CD14-positive monocyte (primary cell): Measurements from ENCODE around the gene MADD. TPM values are rescaled to one million over a fixed set of nuclear protein-coding genes. Genes with fewer than 3 reads are reported as not detected.

Experiments used
- DNase-seq, 3 donors: peaks; one replicate each; pipeline ENCODE4 v3.0.0-alpha.2; 2011 to 2022
- H2AFZ ChIP-seq: 2 replicates; pipeline ENCODE4 v1.6.0; 2012; ENCODE audit warnings: mild to moderate bottlenecking, low read depth, low read length, inconsistent platforms; ENCODE audit not compliant: insufficient read depth, poor library complexity, severe bottlenecking
- H3K27ac ChIP-seq, 2 donors: 1 replicate in 1 of 2; 2 replicates in 1 of 2; pipeline ENCODE4 v1.5.1; 2012 to 2013; ENCODE audit warnings: low read length in 2 of 2, control low read depth in 1 of 2, inconsistent platforms in 1 of 2, low read depth in 1 of 2, mild to moderate bottlenecking in 1 of 2
- H3K27me3 ChIP-seq, 2 donors: one replicate each; pipeline versions ENCODE4 v1.6.0 to v1.6.1; 2011 to 2013; ENCODE audit warnings: low read length in 2 of 2; ENCODE audit not compliant: control insufficient read depth in 2 of 2, insufficient read depth in 2 of 2
- H3K36me3 ChIP-seq, 2 donors: replicated peaks in 1 of 2; 1 replicate in 1 of 2; 2 replicates in 1 of 2; pipeline versions ENCODE4 v1.5.1 to v1.6.1; 2012 to 2013; ENCODE audit warnings: low read length in 2 of 2, control low read depth in 1 of 2, inconsistent platforms in 1 of 2, mild to moderate bottlenecking in 1 of 2; ENCODE audit not compliant: insufficient read depth in 2 of 2, control insufficient read depth in 1 of 2
- H3K4me1 ChIP-seq, 2 donors: 1 replicate in 1 of 2; 2 replicates in 1 of 2; pipeline versions ENCODE4 v1.5.1 to v1.6.1; 2012 to 2013; ENCODE audit warnings: low read length in 2 of 2, control low read depth in 1 of 2, inconsistent platforms in 1 of 2, mild to moderate bottlenecking in 1 of 2, moderate library complexity in 1 of 2; ENCODE audit not compliant: insufficient read depth in 2 of 2, control insufficient read depth in 1 of 2
- H3K4me2 ChIP-seq: replicated peaks from 2 replicates; pipeline ENCODE3; 2012; ENCODE audit warnings: low read length, moderate library complexity, mild to moderate bottlenecking; ENCODE audit not compliant: poor library complexity, severe bottlenecking; ENCODE audit errors: extremely low read depth
- H3K4me3 ChIP-seq, 3 experiments: fragments of 200-600 bp in 1 of 3; sonication (generic) in 1 of 3; replicated peaks in 1 of 3; 1 replicate in 2 of 3; 2 replicates in 1 of 3; pipeline ENCODE4 v1.5.1; 2011 to 2013; ENCODE audit warnings: low read length in 3 of 3, mild to moderate bottlenecking in 3 of 3, control low read depth in 2 of 3, low read depth in 2 of 3, inconsistent platforms in 1 of 3, moderate library complexity in 1 of 3
- H3K79me2 ChIP-seq: 2 replicates; pipeline ENCODE4 v1.6.0; 2012; ENCODE audit warnings: mild to moderate bottlenecking, control low read depth, inconsistent platforms, low read length, moderate library complexity; ENCODE audit not compliant: insufficient read depth
- H3K9ac ChIP-seq: 2 replicates; pipeline ENCODE4 v1.6.0; 2017; ENCODE audit warnings: low read length, mild to moderate bottlenecking; ENCODE audit not compliant: insufficient read depth, poor library complexity, severe bottlenecking
- H3K9me3 ChIP-seq, 2 donors: replicated peaks in 1 of 2; 1 replicate in 1 of 2; 2 replicates in 1 of 2; pipeline versions ENCODE4 v1.5.1 to v1.6.1; 2012 to 2013; ENCODE audit warnings: low read length in 2 of 2, control low read depth in 1 of 2; ENCODE audit not compliant: control insufficient read depth in 1 of 2, insufficient read depth in 1 of 2
- H4K20me1 ChIP-seq: 2 replicates; pipeline ENCODE4 v1.6.0; 2012; ENCODE audit warnings: mild to moderate bottlenecking, low read length, control low read depth, moderate library complexity; ENCODE audit not compliant: insufficient read depth
- H3K27ac Mint-ChIP-seq, 7 donors: one replicate each; pipeline ENCODE4 v1.8.0; 2020; ENCODE audit warnings: mild to moderate bottlenecking in 7 of 7, mixed read lengths in 7 of 7, moderate library complexity in 6 of 7, inconsistent platforms in 2 of 7
- H3K27me3 Mint-ChIP-seq, 3 donors: one replicate each; pipeline ENCODE4 v1.8.0; 2021 to 2022; ENCODE audit warnings: low read depth in 3 of 3, mild to moderate bottlenecking in 3 of 3, mixed read lengths in 3 of 3, moderate library complexity in 3 of 3, inconsistent platforms in 1 of 3
- H3K36me3 Mint-ChIP-seq, 2 donors: one replicate each; pipeline ENCODE4 v1.8.0; 2020; ENCODE audit warnings: mixed read lengths in 2 of 2, inconsistent platforms in 1 of 2, mild to moderate bottlenecking in 1 of 2
- H3K4me1 Mint-ChIP-seq: one replicate; pipeline ENCODE4 v1.8.0; 2020; ENCODE audit warnings: mild to moderate bottlenecking, mixed read lengths
- H3K4me3 Mint-ChIP-seq, 2 donors: one replicate each; pipeline ENCODE4 v1.8.0; 2020; ENCODE audit warnings: mild to moderate bottlenecking in 2 of 2, mixed read lengths in 2 of 2, moderate library complexity in 1 of 2
- H3K9me3 Mint-ChIP-seq, 7 donors: one replicate each; pipeline ENCODE4 v1.8.0; 2020 to 2022; ENCODE audit warnings: mixed read lengths in 7 of 7, mild to moderate bottlenecking in 6 of 7, moderate library complexity in 6 of 7, inconsistent platforms in 2 of 7
- WGBS: methylation state at CpG from one replicate; pipeline ENCODE4 v1.1.5; 2013; ENCODE audit warnings: missing lambda C conversion rate; ENCODE audit not compliant: insufficient coverage; 5-methylcytosine and 5-hydroxymethylcytosine counted together
- intact Hi-C, 2 donors: fragments of 100-400 bp; cut with micrococcal nuclease; formaldehyde crosslinking; loops; one replicate each; pipeline versions ENCODE4 v1.15.0 to v1.15.1; 2023
- polyA plus RNA-seq, 3 donors: library from polyadenylated mRNA; depleted of rRNA in 1 of 3; unstranded in 2 of 3; stranded (reverse) in 1 of 3; fragments of 300-500 nt in 2 of 3; fragments of >200 nt in 1 of 3; fragmentation: Illumina TruSeq in 2 of 3; gene quantifications; 1 replicate in 2 of 3; 2 replicates in 1 of 3; pipeline ENCODE4 v1.2.3, GENCODE V29; 2012 to 2021
- TF ChIP-seq, protein P1 (sequence below): fragments of 200-600 bp; IDR thresholded peaks from one replicate; pipeline ENCODE4 v1.8.0; 2022; ENCODE audit warnings: antibody characterized with exemption, mild to moderate bottlenecking

The MADD gene
- polyA plus RNA-seq, 3 donors: 6.4 to 58.1 (median 12.2) TPM

DNA sequence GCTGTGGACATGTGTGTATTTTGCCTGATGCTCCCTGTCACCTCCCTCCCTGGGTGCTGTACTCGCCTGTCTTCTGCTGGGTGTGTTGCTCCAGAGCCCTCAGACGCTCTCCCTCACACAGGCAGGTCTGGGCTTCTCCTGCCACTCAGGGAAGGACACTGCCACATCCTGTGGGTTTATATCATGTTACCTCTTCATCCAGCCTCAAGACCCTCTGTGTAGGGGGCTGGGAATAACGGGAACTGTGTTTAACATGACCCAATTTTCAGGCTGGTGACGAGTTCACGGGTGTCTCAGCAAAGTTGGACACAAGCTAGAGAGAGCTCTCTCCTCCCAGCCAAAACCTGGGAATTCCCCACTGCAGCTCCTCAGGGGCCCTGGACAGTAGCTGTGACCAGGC is 58.0 kb downstream of the MADD start:
- no peak overlapping the region for H3K4me2 ChIP-seq
- TF ChIP-seq, protein P1, sequence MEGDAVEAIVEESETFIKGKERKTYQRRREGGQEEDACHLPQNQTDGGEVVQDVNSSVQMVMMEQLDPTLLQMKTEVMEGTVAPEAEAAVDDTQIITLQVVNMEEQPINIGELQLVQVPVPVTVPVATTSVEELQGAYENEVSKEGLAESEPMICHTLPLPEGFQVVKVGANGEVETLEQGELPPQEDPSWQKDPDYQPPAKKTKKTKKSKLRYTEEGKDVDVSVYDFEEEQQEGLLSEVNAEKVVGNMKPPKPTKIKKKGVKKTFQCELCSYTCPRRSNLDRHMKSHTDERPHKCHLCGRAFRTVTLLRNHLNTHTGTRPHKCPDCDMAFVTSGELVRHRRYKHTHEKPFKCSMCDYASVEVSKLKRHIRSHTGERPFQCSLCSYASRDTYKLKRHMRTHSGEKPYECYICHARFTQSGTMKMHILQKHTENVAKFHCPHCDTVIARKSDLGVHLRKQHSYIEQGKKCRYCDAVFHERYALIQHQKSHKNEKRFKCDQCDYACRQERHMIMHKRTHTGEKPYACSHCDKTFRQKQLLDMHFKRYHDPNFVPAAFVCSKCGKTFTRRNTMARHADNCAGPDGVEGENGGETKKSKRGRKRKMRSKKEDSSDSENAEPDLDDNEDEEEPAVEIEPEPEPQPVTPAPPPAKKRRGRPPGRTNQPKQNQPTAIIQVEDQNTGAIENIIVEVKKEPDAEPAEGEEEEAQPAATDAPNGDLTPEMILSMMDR: no peak
- H3K9me3 ChIP-seq: no peaks in the 10 kb centered on the region
- peaks cover 34% of the 10 kb centered on the region for H4K20me1 ChIP-seq
- Mint-ChIP-seq H3K4me3 (no peak overlapping the region), H3K27me3 (no peaks in the 10 kb centered on the region), H3K27ac (peak overlapping the region in 6 of 7 donors; percentile 18 to 90 (median 58)), H3K4me1 (peaks cover 8% of the 10 kb centered on the region), H3K36me3 (peaks cover 61% of the 10 kb centered on the region in 2 donors), H3K9me3 (no peaks in the 10 kb centered on the region)
- H3K4me1 ChIP-seq: peaks cover 0 to 6% of the 10 kb centered on the region in 2 donors
- H3K27me3 ChIP-seq: no peaks in the 10 kb centered on the region
- H3K36me3 ChIP-seq: peaks cover 0 to 2% of the 10 kb centered on the region in 2 donors
- peak in 1 of 3 donors; percentile 2 for DNase-seq
- H2AFZ ChIP-seq: no peak overlapping the region
- H3K27ac ChIP-seq: peak overlapping the region in 1 of 2 donors; percentile 1
- no peaks in the 10 kb centered on the region for H3K79me2 ChIP-seq
- no peak overlapping the region for H3K9ac ChIP-seq
- H3K4me3 ChIP-seq: no peak overlapping the region
- intact Hi-C loops: no loop called here
- WGBS: no CpG with 5 or more reads among the region's 5 CpGs

DNA sequence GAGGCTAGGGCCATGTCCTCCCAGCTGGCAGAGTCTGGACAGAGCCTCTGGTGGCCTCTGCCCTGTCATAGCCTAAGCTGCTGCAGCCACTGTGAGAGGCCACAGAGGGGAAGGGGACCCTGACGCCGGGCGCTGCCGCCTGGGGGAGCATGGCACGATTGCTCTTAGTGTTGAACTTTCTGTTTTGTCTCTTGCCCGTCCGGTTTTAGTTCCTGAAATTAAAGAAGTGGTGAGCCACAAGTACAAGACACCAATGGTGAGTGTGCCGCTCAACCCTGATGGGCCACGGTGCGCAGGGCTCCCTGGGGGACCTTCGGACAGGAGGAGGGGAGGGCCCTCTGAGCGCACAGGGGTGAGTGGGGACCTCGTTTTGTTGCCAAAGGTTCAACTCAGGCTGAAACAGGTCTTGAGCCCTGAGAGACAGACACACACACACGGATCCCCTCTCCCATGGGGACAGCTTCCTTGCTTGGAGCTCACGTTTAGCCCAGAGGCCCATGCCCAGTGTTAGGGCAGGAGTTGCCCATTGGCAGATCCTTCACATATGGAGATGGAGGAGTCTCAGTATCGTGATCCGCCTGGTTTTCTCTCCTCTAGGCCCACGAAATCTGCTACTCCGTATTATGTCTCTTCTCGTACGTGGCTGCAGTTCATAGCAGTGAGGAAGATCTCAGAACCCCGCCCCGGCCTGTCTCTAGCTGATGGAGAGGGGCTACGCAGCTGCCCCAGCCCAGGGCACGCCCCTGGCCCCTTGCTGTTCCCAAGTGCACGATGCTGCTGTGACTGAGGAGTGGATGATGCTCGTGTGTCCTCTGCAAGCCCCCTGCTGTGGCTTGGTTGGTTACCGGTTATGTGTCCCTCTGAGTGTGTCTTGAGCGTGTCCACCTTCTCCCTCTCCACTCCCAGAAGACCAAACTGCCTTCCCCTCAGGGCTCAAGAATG is 58.8 kb downstream of the MADD start:
- intact Hi-C loops: no loop called here
- Mint-ChIP-seq H3K27me3 (no peaks in the 10 kb centered on the region), H3K4me3 (no peak overlapping the region), H3K4me1 (peaks cover 8% of the 10 kb centered on the region), H3K27ac (peak overlapping the region in 6 of 7 donors; percentile 18 to 77 (median 43)), H3K36me3 (peaks cover 59 to 61% of the 10 kb centered on the region in 2 donors), H3K9me3 (no peaks in the 10 kb centered on the region)
- Histone ChIP-seq H3K4me3 (no peak overlapping the region), H3K9ac (no peak overlapping the region), H3K4me1 (peaks cover 0 to 6% of the 10 kb centered on the region in 2 donors), H3K27ac (peak overlapping the region in 1 of 2 donors; percentile 24), H2AFZ (no peak overlapping the region), H3K79me2 (no peaks in the 10 kb centered on the region), H4K20me1 (peaks cover 34% of the 10 kb centered on the region), H3K4me2 (no peak overlapping the region), H3K27me3 (no peaks in the 10 kb centered on the region), H3K9me3 (no peaks in the 10 kb centered on the region), H3K36me3 (peaks cover 0 to 2% of the 10 kb centered on the region in 2 donors)
- WGBS: 65% methylated on average over 22 of the region's 29 CpGs
- TF ChIP-seq, protein P1: no peak
- DNase-seq: peak; percentile 25 to 41 (median 26)
